CD14-positive monocyte (primary cell): ENCODE results near the gene PILRA. TPM values are rescaled to one million over a fixed set of nuclear protein-coding genes. Genes with fewer than 3 reads are reported as not detected.

Source experiments
- DNase-seq, 3 donors: peaks; one replicate each; pipeline ENCODE4 v3.0.0-alpha.2; 2011 to 2022
- H2AFZ ChIP-seq: 2 replicates; pipeline ENCODE4 v1.6.0; 2012; ENCODE audit warnings: mild to moderate bottlenecking, low read depth, low read length, inconsistent platforms; ENCODE audit not compliant: insufficient read depth, poor library complexity, severe bottlenecking
- H3K27ac ChIP-seq, 2 donors: 1 replicate in 1 of 2; 2 replicates in 1 of 2; pipeline ENCODE4 v1.5.1; 2012 to 2013; ENCODE audit warnings: low read length in 2 of 2, control low read depth in 1 of 2, inconsistent platforms in 1 of 2, low read depth in 1 of 2, mild to moderate bottlenecking in 1 of 2
- H3K27me3 ChIP-seq, 2 donors: one replicate each; pipeline versions ENCODE4 v1.6.0 to v1.6.1; 2011 to 2013; ENCODE audit warnings: low read length in 2 of 2; ENCODE audit not compliant: control insufficient read depth in 2 of 2, insufficient read depth in 2 of 2
- H3K36me3 ChIP-seq, 2 donors: replicated peaks in 1 of 2; 1 replicate in 1 of 2; 2 replicates in 1 of 2; pipeline versions ENCODE4 v1.5.1 to v1.6.1; 2012 to 2013; ENCODE audit warnings: low read length in 2 of 2, control low read depth in 1 of 2, inconsistent platforms in 1 of 2, mild to moderate bottlenecking in 1 of 2; ENCODE audit not compliant: insufficient read depth in 2 of 2, control insufficient read depth in 1 of 2
- H3K4me1 ChIP-seq, 2 donors: 1 replicate in 1 of 2; 2 replicates in 1 of 2; pipeline versions ENCODE4 v1.5.1 to v1.6.1; 2012 to 2013; ENCODE audit warnings: low read length in 2 of 2, control low read depth in 1 of 2, inconsistent platforms in 1 of 2, mild to moderate bottlenecking in 1 of 2, moderate library complexity in 1 of 2; ENCODE audit not compliant: insufficient read depth in 2 of 2, control insufficient read depth in 1 of 2
- H3K4me2 ChIP-seq: replicated peaks from 2 replicates; pipeline ENCODE3; 2012; ENCODE audit warnings: low read length, moderate library complexity, mild to moderate bottlenecking; ENCODE audit not compliant: poor library complexity, severe bottlenecking; ENCODE audit errors: extremely low read depth
- H3K4me3 ChIP-seq, 3 experiments: fragments of 200-600 bp in 1 of 3; sonication (generic) in 1 of 3; replicated peaks in 1 of 3; 1 replicate in 2 of 3; 2 replicates in 1 of 3; pipeline ENCODE4 v1.5.1; 2011 to 2013; ENCODE audit warnings: low read length in 3 of 3, mild to moderate bottlenecking in 3 of 3, control low read depth in 2 of 3, low read depth in 2 of 3, inconsistent platforms in 1 of 3, moderate library complexity in 1 of 3
- H3K79me2 ChIP-seq: 2 replicates; pipeline ENCODE4 v1.6.0; 2012; ENCODE audit warnings: mild to moderate bottlenecking, control low read depth, inconsistent platforms, low read length, moderate library complexity; ENCODE audit not compliant: insufficient read depth
- H3K9ac ChIP-seq: 2 replicates; pipeline ENCODE4 v1.6.0; 2017; ENCODE audit warnings: low read length, mild to moderate bottlenecking; ENCODE audit not compliant: insufficient read depth, poor library complexity, severe bottlenecking
- H3K9me3 ChIP-seq, 2 donors: replicated peaks in 1 of 2; 1 replicate in 1 of 2; 2 replicates in 1 of 2; pipeline versions ENCODE4 v1.5.1 to v1.6.1; 2012 to 2013; ENCODE audit warnings: low read length in 2 of 2, control low read depth in 1 of 2; ENCODE audit not compliant: control insufficient read depth in 1 of 2, insufficient read depth in 1 of 2
- H4K20me1 ChIP-seq: 2 replicates; pipeline ENCODE4 v1.6.0; 2012; ENCODE audit warnings: mild to moderate bottlenecking, low read length, control low read depth, moderate library complexity; ENCODE audit not compliant: insufficient read depth
- H3K27ac Mint-ChIP-seq, 7 donors: one replicate each; pipeline ENCODE4 v1.8.0; 2020; ENCODE audit warnings: mild to moderate bottlenecking in 7 of 7, mixed read lengths in 7 of 7, moderate library complexity in 6 of 7, inconsistent platforms in 2 of 7
- H3K27me3 Mint-ChIP-seq, 3 donors: one replicate each; pipeline ENCODE4 v1.8.0; 2021 to 2022; ENCODE audit warnings: low read depth in 3 of 3, mild to moderate bottlenecking in 3 of 3, mixed read lengths in 3 of 3, moderate library complexity in 3 of 3, inconsistent platforms in 1 of 3
- H3K36me3 Mint-ChIP-seq, 2 donors: one replicate each; pipeline ENCODE4 v1.8.0; 2020; ENCODE audit warnings: mixed read lengths in 2 of 2, inconsistent platforms in 1 of 2, mild to moderate bottlenecking in 1 of 2
- H3K4me1 Mint-ChIP-seq: one replicate; pipeline ENCODE4 v1.8.0; 2020; ENCODE audit warnings: mild to moderate bottlenecking, mixed read lengths
- H3K4me3 Mint-ChIP-seq, 2 donors: one replicate each; pipeline ENCODE4 v1.8.0; 2020; ENCODE audit warnings: mild to moderate bottlenecking in 2 of 2, mixed read lengths in 2 of 2, moderate library complexity in 1 of 2
- H3K9me3 Mint-ChIP-seq, 7 donors: one replicate each; pipeline ENCODE4 v1.8.0; 2020 to 2022; ENCODE audit warnings: mixed read lengths in 7 of 7, mild to moderate bottlenecking in 6 of 7, moderate library complexity in 6 of 7, inconsistent platforms in 2 of 7
- WGBS: methylation state at CpG from one replicate; pipeline ENCODE4 v1.1.5; 2013; ENCODE audit warnings: missing lambda C conversion rate; ENCODE audit not compliant: insufficient coverage; 5-methylcytosine and 5-hydroxymethylcytosine counted together
- intact Hi-C, 2 donors: fragments of 100-400 bp; cut with micrococcal nuclease; formaldehyde crosslinking; loops; one replicate each; pipeline versions ENCODE4 v1.15.0 to v1.15.1; 2023
- polyA plus RNA-seq, 3 donors: library from polyadenylated mRNA; depleted of rRNA in 1 of 3; unstranded in 2 of 3; stranded (reverse) in 1 of 3; fragments of 300-500 nt in 2 of 3; fragments of >200 nt in 1 of 3; fragmentation: Illumina TruSeq in 2 of 3; gene quantifications; 1 replicate in 2 of 3; 2 replicates in 1 of 3; pipeline ENCODE4 v1.2.3, GENCODE V29; 2012 to 2021
- TF ChIP-seq, protein P1 (sequence below): fragments of 200-600 bp; IDR thresholded peaks from one replicate; pipeline ENCODE4 v1.8.0; 2022; ENCODE audit warnings: antibody characterized with exemption, mild to moderate bottlenecking

PILRA gene
- polyA plus RNA-seq, 3 donors: 316 to 491 (median 364) TPM

DNA sequence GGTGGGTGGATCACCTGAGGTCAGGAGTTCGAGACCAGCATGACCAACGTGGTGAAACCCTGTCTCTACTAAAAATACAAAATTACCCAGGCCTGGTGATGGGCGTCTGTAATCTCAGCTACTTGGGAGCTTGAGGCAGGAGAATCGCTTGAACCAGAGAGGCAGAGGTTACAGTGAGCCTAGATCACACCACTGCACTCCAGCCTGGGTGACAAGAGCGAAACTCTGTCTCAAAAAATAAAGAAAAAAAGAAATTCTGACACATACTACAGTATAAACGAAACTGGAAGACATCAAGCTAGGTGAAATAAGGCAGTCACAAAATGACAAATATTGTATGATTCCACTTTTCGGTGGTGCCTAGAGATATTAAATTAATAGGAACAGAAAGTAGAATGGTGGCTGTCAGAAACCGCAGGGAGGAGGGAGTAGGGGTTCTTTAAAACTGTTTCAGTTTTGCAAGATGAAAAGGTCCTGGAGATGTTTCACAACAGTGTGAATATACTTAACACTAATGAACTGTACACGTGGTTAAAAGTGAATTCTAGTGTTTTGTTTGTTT lies 23.2 kb downstream of the PILRA start:
- Histone ChIP-seq H4K20me1 (peaks cover 44% of the 10 kb centered on the region), H3K36me3 (peaks cover 40 to 73% of the 10 kb centered on the region in 2 donors), H2AFZ (no peak overlapping the region), H3K27ac (peak overlapping the region; percentile 69 to 86), H3K4me3 (peak overlapping the region in 1 of 3 experiments; percentile 51), H3K27me3 (no peaks in the 10 kb centered on the region), H3K79me2 (peaks cover 44% of the 10 kb centered on the region), H3K9ac (peak overlapping the region; percentile 34), H3K4me2 (peak overlapping the region; percentile 71), H3K4me1 (peaks cover 60 to 75% of the 10 kb centered on the region in 2 donors), H3K9me3 (peaks cover 0 to 3% of the 10 kb centered on the region in 2 donors)
- DNase-seq: peak; percentile 85 to 90 (median 90)
- 14% methylated on average over 2 of the region's 9 CpGs for WGBS
- intact Hi-C loops: no loop called here
- TF ChIP-seq, protein P1, sequence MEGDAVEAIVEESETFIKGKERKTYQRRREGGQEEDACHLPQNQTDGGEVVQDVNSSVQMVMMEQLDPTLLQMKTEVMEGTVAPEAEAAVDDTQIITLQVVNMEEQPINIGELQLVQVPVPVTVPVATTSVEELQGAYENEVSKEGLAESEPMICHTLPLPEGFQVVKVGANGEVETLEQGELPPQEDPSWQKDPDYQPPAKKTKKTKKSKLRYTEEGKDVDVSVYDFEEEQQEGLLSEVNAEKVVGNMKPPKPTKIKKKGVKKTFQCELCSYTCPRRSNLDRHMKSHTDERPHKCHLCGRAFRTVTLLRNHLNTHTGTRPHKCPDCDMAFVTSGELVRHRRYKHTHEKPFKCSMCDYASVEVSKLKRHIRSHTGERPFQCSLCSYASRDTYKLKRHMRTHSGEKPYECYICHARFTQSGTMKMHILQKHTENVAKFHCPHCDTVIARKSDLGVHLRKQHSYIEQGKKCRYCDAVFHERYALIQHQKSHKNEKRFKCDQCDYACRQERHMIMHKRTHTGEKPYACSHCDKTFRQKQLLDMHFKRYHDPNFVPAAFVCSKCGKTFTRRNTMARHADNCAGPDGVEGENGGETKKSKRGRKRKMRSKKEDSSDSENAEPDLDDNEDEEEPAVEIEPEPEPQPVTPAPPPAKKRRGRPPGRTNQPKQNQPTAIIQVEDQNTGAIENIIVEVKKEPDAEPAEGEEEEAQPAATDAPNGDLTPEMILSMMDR: no peak
- Mint-ChIP-seq H3K4me1 (peaks cover 71% of the 10 kb centered on the region), H3K4me3 (peak overlapping the region; percentile 70 to 83), H3K36me3 (peaks cover 63 to 68% of the 10 kb centered on the region in 2 donors), H3K9me3 (peaks cover 0 to 3% (median 0%) of the 10 kb centered on the region in 7 donors), H3K27me3 (peaks cover 0 to 4% (median 2%) of the 10 kb centered on the region in 3 donors), H3K27ac (peak overlapping the region; percentile 95 to 98 (median 98))

DNA sequence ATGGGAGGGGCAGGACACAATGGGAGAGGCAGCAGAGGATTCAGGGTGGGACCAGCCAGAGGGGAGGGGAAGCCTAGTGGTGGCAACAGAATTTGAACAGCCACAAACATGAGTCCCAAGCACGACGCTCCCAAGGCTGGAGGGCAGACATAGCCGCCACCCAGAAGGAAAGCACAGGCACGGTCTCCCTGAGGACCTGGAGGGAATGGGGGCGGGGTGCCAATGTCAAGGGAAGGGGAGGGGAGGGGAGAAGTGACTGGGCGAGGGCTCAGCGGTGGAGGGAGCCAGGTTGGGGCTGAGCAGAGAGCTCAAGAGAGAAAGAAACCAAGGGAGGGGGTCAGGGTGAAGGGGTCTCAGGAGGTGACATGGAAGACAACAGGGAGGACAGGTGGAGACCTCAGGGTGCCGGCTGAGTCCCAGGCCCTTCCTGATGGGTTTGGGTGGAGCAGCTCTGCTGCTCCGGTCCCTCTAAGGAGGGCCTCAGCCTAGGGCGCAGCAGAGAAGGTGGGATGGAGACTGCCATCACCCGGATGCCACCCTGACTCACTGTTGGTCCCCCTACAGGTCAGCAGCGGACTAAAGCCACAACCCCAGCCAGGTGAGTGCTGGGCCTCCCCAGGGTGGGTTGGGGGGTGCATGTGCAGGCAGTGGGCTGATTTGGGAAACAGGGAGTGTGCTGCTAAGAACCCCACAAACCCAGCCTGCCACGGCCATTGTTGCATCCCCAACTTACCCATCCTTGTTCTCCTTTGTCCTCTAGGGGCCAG lies 24.2 kb downstream of the PILRA start:
- H3K4me2 ChIP-seq: peak overlapping the region; percentile 71
- no peak overlapping the region for H3K9ac ChIP-seq
- H3K9me3 ChIP-seq: peaks cover 0 to 3% of the 10 kb centered on the region in 2 donors
- H3K27ac ChIP-seq: peak overlapping the region; percentile 66 to 86
- peaks cover 56 to 71% of the 10 kb centered on the region in 2 donors for H3K4me1 ChIP-seq
- H4K20me1 ChIP-seq: peaks cover 41% of the 10 kb centered on the region
- WGBS: 46% methylated on average over 8 of the region's 13 CpGs
- Mint-ChIP-seq H3K4me1 (peaks cover 70% of the 10 kb centered on the region), H3K4me3 (peak overlapping the region; percentile 43 to 75), H3K27me3 (peaks cover 0 to 4% (median 2%) of the 10 kb centered on the region in 3 donors), H3K9me3 (peaks cover 0 to 3% (median 0%) of the 10 kb centered on the region in 7 donors), H3K27ac (peak overlapping the region; percentile 95 to 98 (median 98)), H3K36me3 (peaks cover 63 to 68% of the 10 kb centered on the region in 2 donors)
- peak overlapping the region in 1 of 3 experiments; percentile 51 for H3K4me3 ChIP-seq
- intact Hi-C loops: no loop called here
- no peaks in the 10 kb centered on the region for H3K27me3 ChIP-seq
- TF ChIP-seq, protein P1: no peak
- H2AFZ ChIP-seq: no peak overlapping the region
- H3K79me2 ChIP-seq: peaks cover 35% of the 10 kb centered on the region
- H3K36me3 ChIP-seq: peaks cover 45 to 73% of the 10 kb centered on the region in 2 donors
- no peak for DNase-seq
